Endodermal cell (in vitro differentiated cells): ENCODE data around the gene TRAF4. TPM values are rescaled to one million over a fixed set of nuclear protein-coding genes. Genes with fewer than 3 reads are reported as not detected.
A peak's percentile ranks its signal among the peaks of the same experiment; 100 is the strongest.

Source experiments
- DNase-seq: peaks from one replicate; pipeline ENCODE4 v3.0.0-alpha.2; 2017
- H3K27ac ChIP-seq: 2 replicates; pipeline ENCODE4 v1.5.1; 2013; ENCODE audit warnings: mild to moderate bottlenecking, low read depth, low read length, moderate library complexity
- H3K27me3 ChIP-seq: 2 replicates; pipeline ENCODE4 v1.6.1; 2013; ENCODE audit warnings: mild to moderate bottlenecking, low read length, moderate library complexity; ENCODE audit not compliant: insufficient read depth, control insufficient read depth, poor library complexity, severe bottlenecking
- H3K36me3 ChIP-seq: 2 replicates; pipeline ENCODE4 v1.7.0; 2013; ENCODE audit warnings: mild to moderate bottlenecking, low read length, moderate library complexity; ENCODE audit not compliant: control insufficient read depth, insufficient read depth
- H3K4me1 ChIP-seq: one replicate; pipeline ENCODE4 v1.7.0; 2013; ENCODE audit warnings: low read length; ENCODE audit not compliant: control insufficient read depth, insufficient read depth
- H3K4me3 ChIP-seq: 2 replicates; pipeline ENCODE4 v1.5.1; 2013; ENCODE audit warnings: mild to moderate bottlenecking, low read length, moderate library complexity
- H3K9ac ChIP-seq: 2 replicates; pipeline ENCODE4 v1.6.1; 2013; ENCODE audit warnings: mild to moderate bottlenecking, low read length, moderate library complexity; ENCODE audit not compliant: poor library complexity, severe bottlenecking; ENCODE audit errors: extremely low read depth
- H3K9me3 ChIP-seq: 2 replicates; pipeline ENCODE4 v1.6.1; 2013; ENCODE audit warnings: mild to moderate bottlenecking, low read length, moderate library complexity; ENCODE audit not compliant: control insufficient read depth
- H3K27ac Mint-ChIP-seq: 2 replicates; pipeline ENCODE4 v1.8.0; 2020; ENCODE audit warnings: mixed read lengths
- H3K27me3 Mint-ChIP-seq: 2 replicates; pipeline ENCODE4 v1.8.0; 2021; ENCODE audit warnings: mild to moderate bottlenecking, mixed read lengths; ENCODE audit not compliant: insufficient read depth
- H3K36me3 Mint-ChIP-seq: 2 replicates; pipeline ENCODE4 v1.8.0; 2020; ENCODE audit warnings: low read depth, mixed read lengths
- H3K4me1 Mint-ChIP-seq: 2 replicates; pipeline ENCODE4 v1.8.0; 2020; ENCODE audit warnings: mixed read lengths
- H3K4me3 Mint-ChIP-seq: 2 replicates; pipeline ENCODE4 v1.8.0; 2020; ENCODE audit warnings: mild to moderate bottlenecking, moderate library complexity, mixed read lengths
- H3K9me3 Mint-ChIP-seq: 2 replicates; pipeline ENCODE4 v1.8.0; 2020; ENCODE audit warnings: mild to moderate bottlenecking, mixed read lengths
- CTCF ChIP-seq: fragments of 200-600 bp; sonication (generic); conservative IDR thresholded peaks from 2 replicates; pipeline ENCODE4 v1.5.0; 2021; ENCODE audit warnings: antibody characterized with exemption, mild to moderate bottlenecking
- WGBS, 2 experiments: methylation state at CpG; one replicate each; pipeline versions ENCODE4 v1.1.5 to v1.1.7; 2013; ENCODE audit warnings: missing lambda C conversion rate in 2 of 2, mixed read lengths in 1 of 2; ENCODE audit not compliant: insufficient coverage in 1 of 2, insufficient read length in 1 of 2; 5-methylcytosine and 5-hydroxymethylcytosine counted together
- total RNA-seq, 2 donors: library from RNA; stranded (reverse); fragmentation: NEBNext Ultra II Directional in 1 of 2; extraction: Animal tissue kit (Norgen Biotek cat#: 25700) in 1 of 2; gene quantifications; 2 replicates in 1 of 2; 3 replicates in 1 of 2; pipeline ENCODE4 v1.2.1, GENCODE V29; 2021

Gene TRAF4
- total RNA-seq, 2 donors from 2014 or later: 168 to 169 TPM

DNA sequence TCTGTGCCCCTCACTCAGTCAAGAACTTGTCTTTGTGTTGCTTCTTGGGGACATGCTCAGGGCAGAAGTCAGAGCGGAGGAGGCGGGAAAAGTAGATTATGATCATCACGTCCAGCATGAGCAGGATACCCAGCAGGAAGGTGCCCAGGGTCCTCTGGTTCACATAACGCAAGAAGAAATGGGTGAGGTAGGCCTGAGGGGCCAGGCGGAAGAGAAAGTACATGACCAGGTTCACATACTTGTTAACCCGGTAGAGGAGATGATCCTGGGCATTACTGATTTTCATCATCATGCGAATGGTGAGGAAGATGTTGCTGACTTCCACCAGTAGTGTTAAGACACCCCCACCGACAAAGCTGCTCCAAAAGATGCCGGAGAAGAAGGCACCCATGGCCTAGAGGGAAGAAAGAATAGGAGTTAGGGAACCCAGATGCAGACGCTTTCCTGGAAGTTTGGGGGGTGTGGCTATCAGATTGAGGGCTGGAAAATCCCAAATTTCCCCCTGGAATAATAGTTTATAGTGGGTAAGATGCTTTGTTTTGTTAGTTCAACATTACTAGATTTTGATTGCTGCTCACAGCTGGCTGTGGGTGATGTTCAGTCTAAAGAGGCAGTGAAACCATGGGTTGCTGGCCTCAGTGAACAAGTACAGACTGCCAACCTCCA lies 19.2 kb upstream of the TRAF4 start:
- Mint-ChIP-seq H3K4me1 (peaks cover 35% of the 10 kb centered on the region), H3K36me3 (peaks cover 47% of the 10 kb centered on the region)

DNA sequence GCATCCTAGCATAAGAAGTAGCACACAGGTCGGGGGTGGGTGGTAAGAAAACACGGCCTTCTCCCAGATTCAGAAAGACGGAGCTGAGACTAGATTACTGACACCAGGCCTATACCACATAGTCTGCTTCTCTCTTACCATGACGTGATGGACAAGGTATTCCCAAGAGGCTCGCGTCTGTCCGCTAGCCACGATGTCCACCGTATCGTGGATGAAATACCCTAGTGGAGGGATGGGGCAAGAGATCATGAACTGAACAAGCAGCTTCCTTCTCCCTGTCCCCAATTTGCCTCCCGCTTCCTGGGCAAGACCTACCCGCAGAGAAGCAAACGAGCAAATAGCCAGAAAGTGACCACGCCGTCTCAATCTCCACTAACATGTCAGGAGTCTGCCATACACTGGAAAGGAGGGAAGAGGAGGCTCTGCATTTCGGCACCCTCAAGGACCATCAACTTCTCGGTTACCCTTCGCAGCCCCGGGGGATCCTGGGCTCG lies 18.6 kb upstream of the TRAF4 start:
- Mint-ChIP-seq H3K27me3 (no peaks in the 10 kb centered on the region), H3K4me1 (peaks cover 38% of the 10 kb centered on the region), H3K4me3 (peak overlapping the region; percentile 89), H3K9me3 (no peaks in the 10 kb centered on the region), H3K36me3 (peaks cover 43% of the 10 kb centered on the region), H3K27ac (peak overlapping the region; percentile 99)
- no peaks in the 10 kb centered on the region for H3K27me3 ChIP-seq
- peak; percentile 45 for TF ChIP-seq CTCF
- peak overlapping the region; percentile 69 for H3K27ac ChIP-seq
- H3K9ac ChIP-seq: peak overlapping the region; percentile 61
- H3K4me3 ChIP-seq: peak overlapping the region; percentile 82
- 13 to 17% methylated on average over 6 to 20 of the region's 20 CpGs for WGBS, 2 experiments
- no peaks in the 10 kb centered on the region for H3K9me3 ChIP-seq
- DNase-seq: no peak
- peaks cover 42% of the 10 kb centered on the region for H3K36me3 ChIP-seq
- peaks cover 6% of the 10 kb centered on the region for H3K4me1 ChIP-seq

More for the DNA sequence above, 19.2 kb upstream of the TRAF4 start:
- no peaks in the 10 kb centered on the region for H3K9me3 Mint-ChIP-seq
- no peaks in the 10 kb centered on the region for H3K27me3 Mint-ChIP-seq
- H3K27ac ChIP-seq: no peak overlapping the region
- H3K27me3 ChIP-seq: no peaks in the 10 kb centered on the region
- DNase-seq: peak; percentile 75
- H3K36me3 ChIP-seq: peaks cover 42% of the 10 kb centered on the region
- H3K9me3 ChIP-seq: no peaks in the 10 kb centered on the region
- 84 to 90% methylated on average over 8 to 10 of the region's 10 CpGs for WGBS, 2 experiments
- peak overlapping the region; percentile 82 for H3K4me3 ChIP-seq
- peaks cover 6% of the 10 kb centered on the region for H3K4me1 ChIP-seq
- H3K27ac Mint-ChIP-seq: peak overlapping the region; percentile 99
- H3K4me3 Mint-ChIP-seq: peak overlapping the region; percentile 89
- H3K9ac ChIP-seq: no peak overlapping the region
- no peak for TF ChIP-seq CTCF

- DNase-seq: peak; percentile 96
- Histone ChIP-seq H3K4me3 (peak overlapping the region; percentile 82), H3K9me3 (no peaks in the 10 kb centered on the region), H3K27ac (peak overlapping the region; percentile 69), H3K36me3 (peaks cover 37% of the 10 kb centered on the region), H3K27me3 (no peaks in the 10 kb centered on the region), H3K4me1 (peaks cover 6% of the 10 kb centered on the region), H3K9ac (peak overlapping the region; percentile 61)
- WGBS, 2 experiments: 0 to 2% methylated on average over 23 to 45 of the region's 45 CpGs
- Mint-ChIP-seq H3K4me1 (peaks cover 38% of the 10 kb centered on the region), H3K36me3 (peaks cover 38% of the 10 kb centered on the region), H3K4me3 (peak overlapping the region; percentile 89), H3K9me3 (no peaks in the 10 kb centered on the region), H3K27me3 (no peaks in the 10 kb centered on the region), H3K27ac (peak overlapping the region; percentile 99)
- no peak for TF ChIP-seq CTCF
Measured at GRCh38 chr17:28725660-28726225, 18.1 kb upstream of the TRAF4 start.
